Naive thymus-derived CD4-positive, alpha-beta T cell (primary cell): ENCODE measurements around the gene CYLD. TPM values are rescaled to one million over a fixed set of nuclear protein-coding genes. Genes with fewer than 3 reads are reported as not detected.

Source experiments
- ATAC-seq: fragments of 150-1000 bp; cut with Tn5 transposase; 2 replicates; pipeline ENCODE4 v1.10.0; 2021; ENCODE audit warnings: mild to moderate bottlenecking, moderate library complexity
- CTCF ChIA-PET: fragments of 350-600 bp; sonication (Branson Sonifier 250); formaldehyde crosslinking; loops from one replicate; lab custom pipeline; 2021; ENCODE audit warnings: antibody characterized with exemption; lab: Charles Lee
- POLR2A ChIA-PET: fragments of 350-600 bp; sonication (Branson Sonifier 250); formaldehyde crosslinking; loops from one replicate; lab custom pipeline; 2021; ENCODE audit warnings: antibody characterized with exemption, inconsistent platforms; lab: Charles Lee
- DNase-seq, 9 donors: peaks; one replicate each; pipeline versions ENCODE4 v3.0.0 to v3.0.0-alpha.2; 2020 to 2022; ENCODE audit warnings: mixed read lengths in 1 of 9
- H3K27ac ChIP-seq: one replicate; pipeline ENCODE4 v1.7.0; 2013; ENCODE audit warnings: mild to moderate bottlenecking, low read depth, low read length, moderate library complexity
- H3K27me3 ChIP-seq, 2 donors: one replicate each; pipeline ENCODE4 v1.7.0; 2013; ENCODE audit warnings: low read length in 2 of 2, mild to moderate bottlenecking in 2 of 2, moderate library complexity in 2 of 2; ENCODE audit not compliant: control insufficient read depth in 2 of 2, insufficient read depth in 2 of 2
- H3K36me3 ChIP-seq, 3 experiments: 1 replicate in 2 of 3; 2 replicates in 1 of 3; pipeline ENCODE4 v1.7.0; 2013; ENCODE audit warnings: low read length in 3 of 3, mild to moderate bottlenecking in 3 of 3, moderate library complexity in 1 of 3; ENCODE audit not compliant: insufficient read depth in 3 of 3, control insufficient read depth in 2 of 3
- H3K4me1 ChIP-seq, 2 donors: one replicate each; pipeline ENCODE4 v1.7.0; 2013; ENCODE audit warnings: low read length in 2 of 2, mild to moderate bottlenecking in 2 of 2, moderate library complexity in 1 of 2; ENCODE audit not compliant: control insufficient read depth in 2 of 2, insufficient read depth in 2 of 2
- H3K4me3 ChIP-seq: 2 replicates; pipeline ENCODE4 v1.7.0; 2013; ENCODE audit warnings: mild to moderate bottlenecking, low read length
- H3K9me3 ChIP-seq, 3 experiments: 1 replicate in 2 of 3; 2 replicates in 1 of 3; pipeline ENCODE4 v1.7.0; 2013; ENCODE audit warnings: low read length in 3 of 3; ENCODE audit not compliant: control insufficient read depth in 2 of 3
- H3K27ac Mint-ChIP-seq, 9 donors: one replicate each; pipeline ENCODE4 v1.8.0; 2020 to 2022; ENCODE audit warnings: mixed read lengths in 9 of 9, mild to moderate bottlenecking in 8 of 9, moderate library complexity in 5 of 9, inconsistent platforms in 2 of 9
- H3K27me3 Mint-ChIP-seq, 5 donors: one replicate each; pipeline ENCODE4 v1.8.0; 2021 to 2022; ENCODE audit warnings: mixed read lengths in 5 of 5, mild to moderate bottlenecking in 1 of 5
- H3K36me3 Mint-ChIP-seq, 5 donors: one replicate each; pipeline ENCODE4 v1.8.0; 2020 to 2022; ENCODE audit warnings: mixed read lengths in 5 of 5, mild to moderate bottlenecking in 3 of 5, inconsistent platforms in 1 of 5
- H3K4me1 Mint-ChIP-seq, 7 donors: one replicate each; pipeline ENCODE4 v1.8.0; 2020 to 2022; ENCODE audit warnings: mixed read lengths in 7 of 7, mild to moderate bottlenecking in 3 of 7, inconsistent platforms in 1 of 7
- H3K4me3 Mint-ChIP-seq, 10 donors: one replicate each; pipeline ENCODE4 v1.8.0; 2020 to 2022; ENCODE audit warnings: mild to moderate bottlenecking in 10 of 10, mixed read lengths in 10 of 10, moderate library complexity in 6 of 10, inconsistent platforms in 2 of 10
- H3K9me3 Mint-ChIP-seq, 11 donors: one replicate each; pipeline ENCODE4 v1.8.0; 2020 to 2022; ENCODE audit warnings: mixed read lengths in 11 of 11, mild to moderate bottlenecking in 4 of 11, inconsistent platforms in 1 of 11, moderate library complexity in 1 of 11
- intact Hi-C, 2 donors: fragments of 100-400 bp; cut with micrococcal nuclease; formaldehyde crosslinking; loops; one replicate each; pipeline ENCODE4 v1.15.1; 2023
- polyA plus RNA-seq, 2 donors: library from polyadenylated mRNA; unstranded; fragments of 300-500 nt; fragmentation: Illumina TruSeq; gene quantifications; one replicate each; pipeline ENCODE4 v1.2.3, GENCODE V29; 2021
- total RNA-seq, 6 experiments: library from RNA in 5 of 6; stranded (reverse) in 5 of 6; gene quantifications; 1 replicate in 5 of 6; 2 replicates in 1 of 6; pipeline ENCODE4 v1.2.3 and lab custom pipeline; 2021 to 2026

The CYLD gene
- total and polyA plus RNA-seq, 7 experiments from 2014 or later = 170 to 393 (median 276) TPM

GRCh38 chr16:50722405-50722737 lies 19.5 kb upstream of the CYLD start:
- intact Hi-C loops = loop anchor here in 1 of 2 donors (1.0 kb wide), 1 partner anchor 9 kb away; no protein-coding TSS in a partner anchor
- Histone ChIP-seq H3K36me3 (no peaks in the 10 kb centered on the region), H3K27me3 (no peaks in the 10 kb centered on the region), H3K4me3 (no peak overlapping the region), H3K27ac (no peak overlapping the region), H3K9me3 (peaks cover 0 to 16% (median 0%) of the 10 kb centered on the region in 3 experiments), H3K4me1 (peaks cover 16 to 22% of the 10 kb centered on the region in 2 donors)
- POLR2A ChIA-PET = interaction anchor here (0.7 to 4.0 kb wide), 7 partner anchors 8 to 42 kb away, joined by 3 to 25 read pairs (median 8); partner anchors contain the start of genes CYLD and SNX20
- Mint-ChIP-seq H3K27me3 (no peaks in the 10 kb centered on the region), H3K9me3 (peaks cover 5 to 21% (median 9%) of the 10 kb centered on the region in 11 donors), H3K36me3 (peaks cover 4 to 49% (median 9%) of the 10 kb centered on the region in 5 donors), H3K4me1 (peaks cover 26 to 49% (median 32%) of the 10 kb centered on the region in 7 donors), H3K27ac (peak overlapping the region in 5 of 9 donors; percentile 16 to 76 (median 69)), H3K4me3 (peak overlapping the region in 3 of 10 donors; percentile 3 to 47 (median 8))
- CTCF ChIA-PET = interaction anchor here (0.7 to 4.0 kb wide), 5 partner anchors 9 to 85 kb away, joined by 3 to 33 read pairs (median 4); partner anchors contain the start of gene SNX20
- DNase-seq (no peak), ATAC-seq (peak; percentile 7)

GRCh38 chr16:50722960-50723359 lies 18.9 kb upstream of the CYLD start:
- no peak overlapping the region for H3K27ac ChIP-seq

GRCh38 chr16:50724306-50724705 lies 17.6 kb upstream of the CYLD start:
- peak overlapping the region in 5 of 9 donors; percentile 15 to 48 (median 46) for H3K27ac Mint-ChIP-seq
- no peaks in the 10 kb centered on the region for H3K27me3 ChIP-seq
- H3K27me3 Mint-ChIP-seq = no peaks in the 10 kb centered on the region
- POLR2A ChIA-PET = interaction anchor here (1.3 to 1.6 kb wide), 2 partner anchors 11 to 43 kb away, joined by 3 read pairs; partner anchors contain the start of gene SNX20
- no peaks in the 10 kb centered on the region for H3K36me3 ChIP-seq
- peaks cover 17 to 39% (median 25%) of the 10 kb centered on the region in 7 donors for H3K4me1 Mint-ChIP-seq
- H3K9me3 Mint-ChIP-seq = peaks cover 5 to 21% (median 9%) of the 10 kb centered on the region in 11 donors
- intact Hi-C loops = no loop called here
- DNase-seq (peak in 1 of 9 donors; percentile 12), ATAC-seq (peak; percentile 60)
- no peak overlapping the region for H3K4me3 Mint-ChIP-seq
- peaks cover 0 to 16% (median 0%) of the 10 kb centered on the region in 3 experiments for H3K9me3 ChIP-seq
- no peak overlapping the region for H3K27ac ChIP-seq
- CTCF ChIA-PET = interaction anchor here (0.8 to 2.2 kb wide), 2 partner anchors 17 to 43 kb away, joined by 3 to 4 read pairs; partner anchors contain the start of genes CYLD and SNX20
- no peak overlapping the region for H3K4me3 ChIP-seq
- peaks cover 16 to 22% of the 10 kb centered on the region in 2 donors for H3K4me1 ChIP-seq
- peaks cover 4 to 64% (median 10%) of the 10 kb centered on the region in 5 donors for H3K36me3 Mint-ChIP-seq

More at GRCh38 chr16:50722960-50723359, 18.9 kb upstream of the CYLD start:
- Mint-ChIP-seq H3K27me3 (no peaks in the 10 kb centered on the region), H3K4me1 (peaks cover 25 to 43% (median 30%) of the 10 kb centered on the region in 7 donors), H3K4me3 (peak overlapping the region in 1 of 10 donors; percentile 47), H3K27ac (peak overlapping the region in 3 of 9 donors; percentile 59 to 74 (median 62)), H3K9me3 (peaks cover 5 to 21% (median 9%) of the 10 kb centered on the region in 11 donors), H3K36me3 (peaks cover 4 to 54% (median 9%) of the 10 kb centered on the region in 5 donors)
- DNase-seq (no peak), ATAC-seq (no peak)
- peaks cover 0 to 16% (median 0%) of the 10 kb centered on the region in 3 experiments for H3K9me3 ChIP-seq
- H3K4me1 ChIP-seq = peaks cover 16 to 22% of the 10 kb centered on the region in 2 donors
- CTCF ChIA-PET = interaction anchor here (0.6 to 4.0 kb wide), 4 partner anchors 22 to 83 kb away, joined by 3 to 33 read pairs (median 4); partner anchors contain the start of gene SNX20
- POLR2A ChIA-PET = interaction anchor here (3.0 to 4.0 kb wide), 3 partner anchors 8 to 42 kb away, joined by 10 to 25 read pairs (median 18); partner anchors contain the start of genes CYLD and SNX20
- intact Hi-C loops = loop anchor here in 1 of 2 donors (1.0 kb wide), 1 partner anchor 8 kb away; no protein-coding TSS in a partner anchor
- H3K4me3 ChIP-seq = no peak overlapping the region
- H3K27me3 ChIP-seq = no peaks in the 10 kb centered on the region
- no peaks in the 10 kb centered on the region for H3K36me3 ChIP-seq

- Histone ChIP-seq H3K27me3 (no peaks in the 10 kb centered on the region), H3K4me1 (peaks cover 0 to 4% of the 10 kb centered on the region in 2 donors), H3K9me3 (no peaks in the 10 kb centered on the region), H3K4me3 (no peak overlapping the region), H3K36me3 (no peaks in the 10 kb centered on the region), H3K27ac (peak overlapping the region; percentile 27)
- H3K27ac Mint-ChIP-seq = peak overlapping the region; percentile 61 to 92 (median 84)
- peak overlapping the region; percentile 10 to 73 (median 51) for H3K4me3 Mint-ChIP-seq
- ATAC-seq = peak; percentile 58
- ChIA-PET CTCF (interaction anchor here (0.8 to 2.6 kb wide), 4 partner anchors 10 to 51 kb away, joined by 3 to 11 read pairs (median 4); partner anchors contain the start of genes CYLD and SNX20), POLR2A (interaction anchor here (0.5 to 3.5 kb wide), 11 partner anchors 9 to 422 kb away, joined by 3 to 32 read pairs (median 6); partner anchors contain the start of genes CYLD and SNX20)
- peak in 8 of 9 donors; percentile 22 to 48 (median 39) for DNase-seq
- H3K27me3 Mint-ChIP-seq = no peaks in the 10 kb centered on the region
- intact Hi-C loops = loop anchor here (1.0 to 2.0 kb wide), 3 partner anchors 9 to 15 kb away; no protein-coding TSS in a partner anchor
- H3K36me3 Mint-ChIP-seq = peaks cover 0 to 49% (median 15%) of the 10 kb centered on the region in 5 donors
- peaks cover 0 to 4% (median 0%) of the 10 kb centered on the region in 11 donors for H3K9me3 Mint-ChIP-seq
- H3K4me1 Mint-ChIP-seq = peaks cover 16 to 37% (median 23%) of the 10 kb centered on the region in 7 donors
Measured at GRCh38 chr16:50731130-50731988, 10.5 kb upstream of the CYLD start.

GRCh38 chr16:50731989-50732832 lies 9.7 kb upstream of the CYLD start:
- ATAC-seq = no peak
- H3K4me1 ChIP-seq = peaks cover 0 to 4% of the 10 kb centered on the region in 2 donors
- peak overlapping the region; percentile 27 for H3K27ac ChIP-seq
- intact Hi-C loops = loop anchor here (1.0 to 2.0 kb wide), 3 partner anchors 9 to 15 kb away; no protein-coding TSS in a partner anchor
- DNase-seq = peak in 1 of 9 donors; percentile 7
- POLR2A ChIA-PET = interaction anchor here (0.7 to 3.5 kb wide), 8 partner anchors 8 to 52 kb away, joined by 3 to 32 read pairs (median 11); partner anchors contain the start of genes CYLD and SNX20
- H3K27ac Mint-ChIP-seq = peak overlapping the region; percentile 38 to 92 (median 84)
- peaks cover 0 to 45% (median 16%) of the 10 kb centered on the region in 5 donors for H3K36me3 Mint-ChIP-seq
- peak overlapping the region in 7 of 10 donors; percentile 7 to 73 (median 46) for H3K4me3 Mint-ChIP-seq
- peaks cover 16 to 40% (median 23%) of the 10 kb centered on the region in 7 donors for H3K4me1 Mint-ChIP-seq
- no peaks in the 10 kb centered on the region for H3K27me3 ChIP-seq
- H3K27me3 Mint-ChIP-seq = no peaks in the 10 kb centered on the region
- CTCF ChIA-PET = interaction anchor here (1.5 to 2.6 kb wide), 2 partner anchors 12 to 51 kb away, joined by 4 to 11 read pairs; partner anchors contain the start of gene SNX20
- H3K4me3 ChIP-seq = no peak overlapping the region
- peaks cover 0 to 4% (median 0%) of the 10 kb centered on the region in 11 donors for H3K9me3 Mint-ChIP-seq
- H3K9me3 ChIP-seq = no peaks in the 10 kb centered on the region
- no peaks in the 10 kb centered on the region for H3K36me3 ChIP-seq
